HG02938 (cell line): ENCODE data around the gene CTSO.
A peak's percentile ranks its signal among the peaks of the same experiment; 100 is the strongest.

ENCODE experiments used
- ATAC-seq: cut with Tn5 transposase; IDR thresholded peaks from one replicate; pipeline ENCODE4 v1.9.1; 2021; ENCODE audit warnings: mild to moderate bottlenecking, moderate library complexity; ENCODE audit not compliant: unreplicated experiment

Gene CTSO

GRCh38 chr4:155953151-155954117, at the start of gene CTSO:
CTSO (minus strand) TSS chr4:155953866; CDS start chr4:155953847, 19 bp downstream.
- ATAC-seq, result peak; percentile 95

GRCh38 chr4:156000491-156000890, 46.8 kb upstream of the CTSO start:
- ATAC-seq, result no peak

- peak; percentile 58 for ATAC-seq
Observed at GRCh38 chr4:155999725-156000124, 46.1 kb upstream of the CTSO start.

GRCh38 chr4:155995069-155995468, 41.4 kb upstream of the CTSO start:
- ATAC-seq, result peak; percentile 58

GRCh38 chr4:155984106-155984797, 30.6 kb upstream of the CTSO start:
- no peak for ATAC-seq

- ATAC-seq, result no peak
Observed at GRCh38 chr4:155982736-155983385, 29.2 kb upstream of the CTSO start.

GRCh38 chr4:155978810-155979209, 25.1 kb upstream of the CTSO start:
- ATAC-seq, result no peak

- no peak for ATAC-seq
Observed at GRCh38 chr4:155975511-155975910, 21.8 kb upstream of the CTSO start.

- no peak for ATAC-seq
Observed at GRCh38 chr4:155974996-155975395, 21.3 kb upstream of the CTSO start.

GRCh38 chr4:155974476-155974749, 20.7 kb upstream of the CTSO start:
- ATAC-seq, result peak; percentile 97

- ATAC-seq, result peak; percentile 27
Observed at GRCh38 chr4:155973639-155974475, 20.2 kb upstream of the CTSO start.

- peak; percentile 36 for ATAC-seq
Observed at GRCh38 chr4:155972098-155972497, 18.4 kb upstream of the CTSO start.

- no peak for ATAC-seq
Observed at GRCh38 chr4:155966731-155967395, 13.2 kb upstream of the CTSO start.

GRCh38 chr4:155966171-155966570, 12.5 kb upstream of the CTSO start:
- no peak for ATAC-seq

- no peak for ATAC-seq
Observed at GRCh38 chr4:155964016-155964891, 10.6 kb upstream of the CTSO start.

GRCh38 chr4:155962767-155963166, 9.1 kb upstream of the CTSO start:
- no peak for ATAC-seq

GRCh38 chr4:155961575-155961974, 7.9 kb upstream of the CTSO start:
- ATAC-seq, result no peak

GRCh38 chr4:155960522-155960921, 6.9 kb upstream of the CTSO start:
- ATAC-seq, result no peak

GRCh38 chr4:155959417-155959816, 5.8 kb upstream of the CTSO start:
- ATAC-seq, result no peak
